Activated T-helper 1 cell treated with anti-CD3 and anti-CD28 coated beads, Interleukin-12 subunit alpha, Interleukin-12 subunit beta, Interleukin-2, Interleukin-4 antibody, amounts not matched to agents 30 ng/mL and 10 ng/mL and 1 ng/mL, durations not matched to agents 14 hours and 24 hours and 36 hours (primary cell): ENCODE data around the gene ENPP1. TPM values are rescaled to one million over a fixed set of nuclear protein-coding genes. Genes with fewer than 3 reads are reported as not detected.

Source experiments
- DNase-seq: peaks from one replicate; pipeline ENCODE4 v3.0.0; 2021; ENCODE audit warnings: low spot score
- H3K27ac Mint-ChIP-seq: one replicate; pipeline ENCODE4 v1.8.0; 2021; ENCODE audit warnings: mild to moderate bottlenecking, mixed read lengths
- H3K27me3 Mint-ChIP-seq: one replicate; pipeline ENCODE4 v1.8.0; 2022; ENCODE audit warnings: mild to moderate bottlenecking, moderate library complexity, mixed read lengths; ENCODE audit not compliant: insufficient read depth
- H3K36me3 Mint-ChIP-seq: one replicate; pipeline ENCODE4 v1.8.0; 2021; ENCODE audit warnings: low read depth, mixed read lengths
- H3K4me1 Mint-ChIP-seq: one replicate; pipeline ENCODE4 v1.8.0; 2021; ENCODE audit warnings: low read depth, mixed read lengths
- H3K4me3 Mint-ChIP-seq: one replicate; pipeline ENCODE4 v1.8.0; 2021; ENCODE audit warnings: mild to moderate bottlenecking, moderate library complexity, mixed read lengths
- H3K9me3 Mint-ChIP-seq: one replicate; pipeline ENCODE4 v1.8.0; 2021; ENCODE audit warnings: mixed read lengths
- intact Hi-C: fragments of 100-400 bp; cut with micrococcal nuclease; formaldehyde crosslinking; loops from one replicate; pipeline ENCODE4 v1.15.1; 2024
- total RNA-seq: library from RNA; stranded (reverse); gene quantifications from 2 replicates; pipeline ENCODE4 v1.2.3, GENCODE V29; 2022

The ENPP1 gene
- total RNA-seq, 1 donor from 2014 or later: 1.0 TPM

- Mint-ChIP-seq H3K27ac (no peak overlapping the region), H3K27me3 (peaks cover 11% of the 10 kb centered on the region), H3K9me3 (no peaks in the 10 kb centered on the region), H3K4me3 (no peak overlapping the region), H3K36me3 (no peaks in the 10 kb centered on the region), H3K4me1 (no peaks in the 10 kb centered on the region)
- no peak for DNase-seq
- intact Hi-C loops: no loop called here
Observed at GRCh38 chr6:131821010-131821807, 13.4 kb downstream of the ENPP1 start.

GRCh38 chr6:131822119-131822518 lies 14.3 kb downstream of the ENPP1 start:
- Mint-ChIP-seq H3K9me3 (no peaks in the 10 kb centered on the region), H3K36me3 (no peaks in the 10 kb centered on the region), H3K27me3 (peaks cover 8% of the 10 kb centered on the region), H3K27ac (no peak overlapping the region), H3K4me1 (no peaks in the 10 kb centered on the region), H3K4me3 (no peak overlapping the region)
- DNase-seq: no peak
- intact Hi-C loops: no loop called here

- no peak for DNase-seq
- Mint-ChIP-seq H3K27ac (no peak overlapping the region), H3K9me3 (no peaks in the 10 kb centered on the region), H3K4me3 (no peak overlapping the region), H3K4me1 (no peaks in the 10 kb centered on the region), H3K27me3 (peaks cover 7% of the 10 kb centered on the region), H3K36me3 (no peaks in the 10 kb centered on the region)
- intact Hi-C loops: no loop called here
Observed at GRCh38 chr6:131823276-131823902, 15.6 kb downstream of the ENPP1 start.

GRCh38 chr6:131825946-131826345 lies 18.1 kb downstream of the ENPP1 start:
- no peak overlapping the region for H3K4me3 Mint-ChIP-seq
- intact Hi-C loops: no loop called here
- no peak overlapping the region for H3K27ac Mint-ChIP-seq
- H3K4me1 Mint-ChIP-seq: no peaks in the 10 kb centered on the region
- no peak for DNase-seq
- H3K9me3 Mint-ChIP-seq: no peaks in the 10 kb centered on the region
- peaks cover 7% of the 10 kb centered on the region for H3K27me3 Mint-ChIP-seq
- H3K36me3 Mint-ChIP-seq: no peaks in the 10 kb centered on the region

GRCh38 chr6:131828080-131828479 lies 20.3 kb downstream of the ENPP1 start:
- H3K4me1 Mint-ChIP-seq: no peaks in the 10 kb centered on the region
- H3K27me3 Mint-ChIP-seq: peaks cover 2% of the 10 kb centered on the region
- H3K27ac Mint-ChIP-seq: no peak overlapping the region
- no peak overlapping the region for H3K4me3 Mint-ChIP-seq
- no peaks in the 10 kb centered on the region for H3K36me3 Mint-ChIP-seq
- no peaks in the 10 kb centered on the region for H3K9me3 Mint-ChIP-seq
- intact Hi-C loops: no loop called here
- DNase-seq: no peak

GRCh38 chr6:131828951-131829350 lies 21.1 kb downstream of the ENPP1 start:
- Mint-ChIP-seq H3K36me3 (no peaks in the 10 kb centered on the region), H3K4me3 (no peak overlapping the region), H3K4me1 (no peaks in the 10 kb centered on the region), H3K27me3 (peaks cover 2% of the 10 kb centered on the region), H3K9me3 (no peaks in the 10 kb centered on the region), H3K27ac (no peak overlapping the region)
- DNase-seq: no peak
- intact Hi-C loops: no loop called here

GRCh38 chr6:131831392-131831791 lies 23.6 kb downstream of the ENPP1 start:
- Mint-ChIP-seq H3K27me3 (peaks cover 2% of the 10 kb centered on the region), H3K27ac (no peak overlapping the region), H3K9me3 (no peaks in the 10 kb centered on the region), H3K4me1 (no peaks in the 10 kb centered on the region), H3K36me3 (no peaks in the 10 kb centered on the region), H3K4me3 (no peak overlapping the region)
- intact Hi-C loops: no loop called here
- DNase-seq: no peak

GRCh38 chr6:131831886-131832285 lies 24.1 kb downstream of the ENPP1 start:
- Mint-ChIP-seq H3K4me1 (no peaks in the 10 kb centered on the region), H3K36me3 (no peaks in the 10 kb centered on the region), H3K9me3 (no peaks in the 10 kb centered on the region), H3K27me3 (peaks cover 2% of the 10 kb centered on the region), H3K4me3 (no peak overlapping the region), H3K27ac (no peak overlapping the region)
- no peak for DNase-seq
- intact Hi-C loops: no loop called here

- Mint-ChIP-seq H3K36me3 (no peaks in the 10 kb centered on the region), H3K27ac (no peak overlapping the region), H3K4me3 (no peak overlapping the region), H3K9me3 (no peaks in the 10 kb centered on the region), H3K27me3 (no peaks in the 10 kb centered on the region), H3K4me1 (no peaks in the 10 kb centered on the region)
- intact Hi-C loops: no loop called here
- DNase-seq: no peak
Observed at GRCh38 chr6:131832363-131832762, 24.5 kb downstream of the ENPP1 start.

GRCh38 chr6:131838051-131838450 lies 30.2 kb downstream of the ENPP1 start:
- Mint-ChIP-seq H3K27me3 (peaks cover 4% of the 10 kb centered on the region), H3K4me3 (no peak overlapping the region), H3K9me3 (no peaks in the 10 kb centered on the region), H3K4me1 (no peaks in the 10 kb centered on the region), H3K36me3 (no peaks in the 10 kb centered on the region), H3K27ac (no peak overlapping the region)
- no peak for DNase-seq
- intact Hi-C loops: no loop called here

- Mint-ChIP-seq H3K27ac (no peak overlapping the region), H3K9me3 (no peaks in the 10 kb centered on the region), H3K4me1 (no peaks in the 10 kb centered on the region), H3K36me3 (no peaks in the 10 kb centered on the region), H3K27me3 (peaks cover 8% of the 10 kb centered on the region), H3K4me3 (no peak overlapping the region)
- DNase-seq: no peak
- intact Hi-C loops: no loop called here
Observed at GRCh38 chr6:131839388-131839787, 31.6 kb downstream of the ENPP1 start.

- DNase-seq: no peak
- no peak overlapping the region for H3K27ac Mint-ChIP-seq
- H3K4me1 Mint-ChIP-seq: no peaks in the 10 kb centered on the region
- no peaks in the 10 kb centered on the region for H3K9me3 Mint-ChIP-seq
- no peaks in the 10 kb centered on the region for H3K36me3 Mint-ChIP-seq
- H3K4me3 Mint-ChIP-seq: no peak overlapping the region
- intact Hi-C loops: no loop called here
- peaks cover 8% of the 10 kb centered on the region for H3K27me3 Mint-ChIP-seq
Observed at GRCh38 chr6:131840441-131840840, 32.6 kb downstream of the ENPP1 start.

GRCh38 chr6:131840936-131841583 lies 33.2 kb downstream of the ENPP1 start:
- Mint-ChIP-seq H3K27me3 (peaks cover 8% of the 10 kb centered on the region), H3K4me3 (no peak overlapping the region)

More at GRCh38 chr6:131840936-131841583, 33.2 kb downstream of the ENPP1 start:
- intact Hi-C loops: no loop called here
- Mint-ChIP-seq H3K27ac (no peak overlapping the region), H3K9me3 (no peaks in the 10 kb centered on the region), H3K36me3 (no peaks in the 10 kb centered on the region), H3K4me1 (no peaks in the 10 kb centered on the region)
- DNase-seq: no peak
